Neural crest cell (in vitro differentiated cells): ENCODE measurements around the gene PRKG1. TPM values are rescaled to one million over a fixed set of nuclear protein-coding genes. Genes with fewer than 3 reads are reported as not detected.

Source experiments
- DNase-seq: peaks from one replicate; pipeline ENCODE4 v3.0.0; 2021; ENCODE audit warnings: low read depth, mixed read lengths, low spot score
- H3K27ac Mint-ChIP-seq: one replicate; pipeline ENCODE4 v1.8.0; 2021; ENCODE audit warnings: mild to moderate bottlenecking, mixed read lengths; ENCODE audit not compliant: unreplicated experiment
- H3K27me3 Mint-ChIP-seq: 2 replicates; pipeline ENCODE4 v1.8.0; 2021; ENCODE audit warnings: low read depth, mild to moderate bottlenecking, mixed read lengths
- H3K36me3 Mint-ChIP-seq: 2 replicates; pipeline ENCODE4 v1.8.0; 2021; ENCODE audit warnings: low read depth, mild to moderate bottlenecking, mixed read lengths
- H3K4me1 Mint-ChIP-seq: 2 replicates; pipeline ENCODE4 v1.8.0; 2021; ENCODE audit warnings: mixed read lengths
- H3K4me3 Mint-ChIP-seq: one replicate; pipeline ENCODE4 v1.8.0; 2021; ENCODE audit warnings: mild to moderate bottlenecking, mixed read lengths
- H3K9me3 Mint-ChIP-seq: 2 replicates; pipeline ENCODE4 v1.8.0; 2021; ENCODE audit warnings: mixed read lengths
- CTCF ChIP-seq: fragments of 200-600 bp; sonication (generic); conservative IDR thresholded peaks from 2 replicates; pipeline ENCODE4 v1.5.0; 2021; ENCODE audit warnings: antibody characterized with exemption, mild to moderate bottlenecking
- total RNA-seq: library from RNA; stranded (reverse); gene quantifications from 2 replicates; pipeline ENCODE4 v1.2.1, GENCODE V29; 2021

Gene PRKG1
- total RNA-seq, 1 donor from 2014 or later, result 4.4 TPM

GRCh38 chr10:51773681-51774080 is 699.4 kb downstream of the PRKG1 start:
- peaks cover 5% of the 10 kb centered on the region for H3K4me1 Mint-ChIP-seq
- no peak for DNase-seq
- no peaks in the 10 kb centered on the region for H3K9me3 Mint-ChIP-seq
- no peaks in the 10 kb centered on the region for H3K27me3 Mint-ChIP-seq
- H3K36me3 Mint-ChIP-seq, result no peaks in the 10 kb centered on the region
- H3K27ac Mint-ChIP-seq, result no peak overlapping the region
- TF ChIP-seq CTCF, result no peak
- no peak overlapping the region for H3K4me3 Mint-ChIP-seq

DNA sequence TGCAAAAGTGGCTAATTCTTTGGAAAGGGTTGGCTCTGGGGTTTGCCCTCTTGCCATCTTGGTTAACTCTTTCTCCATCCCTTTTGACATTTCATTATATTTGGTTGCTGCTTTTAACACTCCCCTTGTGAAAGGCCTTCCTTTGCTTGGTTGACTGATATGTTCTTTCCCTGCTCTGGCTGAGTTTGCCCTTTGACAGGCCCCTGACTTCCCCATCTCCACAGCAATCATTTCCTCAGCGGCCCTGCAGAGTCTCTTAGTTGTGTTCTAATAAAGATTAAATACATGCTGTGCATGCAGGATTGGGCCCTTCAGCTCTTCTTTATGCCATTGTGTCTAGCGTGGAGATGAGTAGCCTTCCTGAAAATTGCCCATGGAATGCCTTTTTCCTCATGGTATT is 709.7 kb downstream of the PRKG1 start:
- peaks cover 6% of the 10 kb centered on the region for H3K4me1 Mint-ChIP-seq
- H3K27ac Mint-ChIP-seq, result no peak overlapping the region
- H3K4me3 Mint-ChIP-seq, result no peak overlapping the region
- H3K27me3 Mint-ChIP-seq, result no peaks in the 10 kb centered on the region
- H3K36me3 Mint-ChIP-seq, result no peaks in the 10 kb centered on the region
- no peak for DNase-seq
- no peaks in the 10 kb centered on the region for H3K9me3 Mint-ChIP-seq
- no peak for TF ChIP-seq CTCF

GRCh38 chr10:51786016-51786683 is 711.9 kb downstream of the PRKG1 start:
- no peaks in the 10 kb centered on the region for H3K27me3 Mint-ChIP-seq
- TF ChIP-seq CTCF, result no peak
- H3K9me3 Mint-ChIP-seq, result peaks cover 5% of the 10 kb centered on the region
- peaks cover 6% of the 10 kb centered on the region for H3K4me1 Mint-ChIP-seq
- H3K36me3 Mint-ChIP-seq, result no peaks in the 10 kb centered on the region
- no peak for DNase-seq
- no peak overlapping the region for H3K27ac Mint-ChIP-seq
- H3K4me3 Mint-ChIP-seq, result no peak overlapping the region

DNA sequence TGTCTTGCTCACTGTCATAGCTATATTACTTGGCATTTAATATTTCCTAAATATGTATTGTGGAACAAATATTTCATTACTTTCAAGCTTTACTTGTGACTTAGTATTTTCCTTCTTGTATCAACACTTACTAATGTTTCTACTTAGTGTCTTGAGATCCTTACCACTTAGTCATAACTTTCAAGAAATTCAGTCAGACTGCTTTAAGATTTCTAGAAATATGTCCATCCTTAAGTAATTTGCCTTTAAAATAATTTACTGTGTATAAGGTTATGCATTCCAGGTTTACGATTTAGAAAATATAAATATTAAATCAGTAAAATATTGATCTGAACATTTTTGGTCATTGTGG is 712.4 kb downstream of the PRKG1 start:
- no peak overlapping the region for H3K27ac Mint-ChIP-seq
- peaks cover 8% of the 10 kb centered on the region for H3K9me3 Mint-ChIP-seq
- peaks cover 4% of the 10 kb centered on the region for H3K36me3 Mint-ChIP-seq
- H3K27me3 Mint-ChIP-seq, result no peaks in the 10 kb centered on the region
- no peak for DNase-seq
- no peak overlapping the region for H3K4me3 Mint-ChIP-seq
- H3K4me1 Mint-ChIP-seq, result peaks cover 6% of the 10 kb centered on the region
- no peak for TF ChIP-seq CTCF

GRCh38 chr10:51788273-51788672 is 714.0 kb downstream of the PRKG1 start:
- Mint-ChIP-seq H3K27ac (no peak overlapping the region), H3K27me3 (no peaks in the 10 kb centered on the region), H3K9me3 (peaks cover 14% of the 10 kb centered on the region), H3K4me3 (no peak overlapping the region), H3K4me1 (peaks cover 6% of the 10 kb centered on the region), H3K36me3 (peaks cover 9% of the 10 kb centered on the region)
- no peak for TF ChIP-seq CTCF
- DNase-seq, result no peak

DNA sequence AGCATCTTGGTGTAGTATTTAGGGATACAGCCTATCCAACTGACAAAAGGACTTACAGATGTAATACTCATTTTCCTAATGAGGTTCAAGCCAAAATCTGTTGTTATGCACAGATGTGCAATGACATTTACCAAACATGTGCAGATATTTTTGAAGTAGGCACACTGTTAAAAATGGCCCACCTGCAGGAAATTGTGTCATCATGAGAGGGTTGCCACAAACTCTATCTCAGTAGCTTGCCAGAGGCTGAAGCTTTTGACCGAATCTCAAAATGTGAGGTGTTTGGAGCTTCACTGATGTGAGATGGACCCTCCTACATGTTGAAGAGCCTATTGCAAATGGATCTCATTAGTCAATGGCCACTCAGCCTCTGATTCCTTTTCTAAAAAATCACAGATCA is 714.8 kb downstream of the PRKG1 start:
- no peak for DNase-seq
- TF ChIP-seq CTCF, result no peak
- peaks cover 14% of the 10 kb centered on the region for H3K9me3 Mint-ChIP-seq
- H3K4me3 Mint-ChIP-seq, result no peak overlapping the region
- no peaks in the 10 kb centered on the region for H3K27me3 Mint-ChIP-seq
- peaks cover 2% of the 10 kb centered on the region for H3K4me1 Mint-ChIP-seq
- H3K36me3 Mint-ChIP-seq, result peaks cover 11% of the 10 kb centered on the region
- H3K27ac Mint-ChIP-seq, result no peak overlapping the region
